GM12878 (cell line): ENCODE measurements around the gene ALG12. TPM values are rescaled to one million over a fixed set of nuclear protein-coding genes. Genes with fewer than 3 reads are reported as not detected.
A peak's percentile ranks its signal among the peaks of the same experiment; 100 is the strongest.

ENCODE experiments used
- BACH1 ChIP-seq: fragments of 450-650 bp; IDR thresholded peaks from 2 replicates; pipeline ENCODE4 v1.6.1; 2017; ENCODE audit warnings: mild to moderate bottlenecking, borderline replicate concordance
- CHD2 ChIP-seq: IDR thresholded peaks from 2 replicates; pipeline ENCODE4 v1.6.1; 2011; ENCODE audit warnings: low read depth, low read length, improper control_type of control experiment, borderline replicate concordance
- CHD4 ChIP-seq: fragments of 200-600 bp; sonication (generic); IDR thresholded peaks from 2 replicates; pipeline ENCODE4 v1.6.1; 2016; ENCODE audit warnings: mild to moderate bottlenecking
- CREB1 ChIP-seq: IDR thresholded peaks from 2 replicates; pipeline ENCODE4 v1.6.1; 2012; ENCODE audit warnings: low read depth, mild to moderate bottlenecking, inconsistent platforms
- CUX1 ChIP-seq: IDR thresholded peaks from 2 replicates; pipeline ENCODE4 v1.6.1; 2012; ENCODE audit warnings: improper control_type of control experiment, low read depth, low read length; ENCODE audit not compliant: insufficient replicate concordance
- DPF2 ChIP-seq: fragments of 450-650 bp; IDR thresholded peaks from 2 replicates; pipeline ENCODE4 v1.6.1; 2017; ENCODE audit warnings: mild to moderate bottlenecking
- EGR1 ChIP-seq, 2 experiments: IDR thresholded peaks; 1 replicate in 1 of 2; 2 replicates in 1 of 2; pipeline ENCODE4 v1.6.1; 2011 to 2012; ENCODE audit warnings: low read depth in 2 of 2, low read length in 2 of 2, borderline replicate concordance in 1 of 2, mild to moderate bottlenecking in 1 of 2, moderate library complexity in 1 of 2
- HDGF ChIP-seq: fragments of 450-650 bp; IDR thresholded peaks from 2 replicates; pipeline ENCODE4 v1.6.1; 2016; ENCODE audit warnings: antibody characterized with exemption
- IKZF1 ChIP-seq: fragments of 450-650 bp; conservative IDR thresholded peaks from 2 replicates; pipeline ENCODE4 v1.6.1; 2017; ENCODE audit warnings: antibody characterized with exemption, mild to moderate bottlenecking
- MXI1 ChIP-seq: fragments of 150-350 bp; IDR thresholded peaks from 2 replicates; pipeline ENCODE4 v1.6.1; 2011; ENCODE audit warnings: low read depth, mild to moderate bottlenecking, inconsistent platforms, low read length, improper control_type of control experiment
- NR2C1 ChIP-seq: fragments of 450-650 bp; IDR thresholded peaks from 2 replicates; pipeline ENCODE4 v1.6.1; 2017; ENCODE audit warnings: antibody characterized with exemption, mild to moderate bottlenecking, moderate library complexity
- PAX8 ChIP-seq: fragments of 450-650 bp; IDR thresholded peaks from 2 replicates; pipeline ENCODE4 v1.6.1; 2017; ENCODE audit warnings: mild to moderate bottlenecking, moderate library complexity
- POLR2AphosphoS2 ChIP-seq: IDR thresholded peaks from 2 replicates; pipeline ENCODE4 v1.6.1; 2011; ENCODE audit warnings: low read depth, mild to moderate bottlenecking, low read length, improper control_type of control experiment, moderate library complexity
- POLR2AphosphoS5 ChIP-seq: IDR thresholded peaks from 2 replicates; pipeline ENCODE4 v1.6.1; 2011; ENCODE audit warnings: mild to moderate bottlenecking, low read length, inconsistent platforms
- RUNX3 ChIP-seq: IDR thresholded peaks from 2 replicates; pipeline ENCODE4 v1.6.1; 2012; ENCODE audit warnings: low read length, inconsistent platforms
- TARDBP ChIP-seq: IDR thresholded peaks from 2 replicates; pipeline ENCODE4 v1.6.1; 2016; ENCODE audit warnings: borderline replicate concordance
- TCF12 ChIP-seq: IDR thresholded peaks from 2 replicates; pipeline ENCODE4 v1.6.1; 2011; ENCODE audit warnings: low read depth, mild to moderate bottlenecking, low read length
- USF2 ChIP-seq: IDR thresholded peaks from 2 replicates; pipeline ENCODE4 v1.6.1; 2011; ENCODE audit warnings: low read depth, low read length, improper control_type of control experiment, borderline replicate concordance
- ZNF207 ChIP-seq: fragments of 450-650 bp; IDR thresholded peaks from 2 replicates; pipeline ENCODE4 v1.6.1; 2014; ENCODE audit warnings: antibody characterized with exemption, mild to moderate bottlenecking, borderline replicate concordance
- polyA plus RNA-seq, 11 experiments: library from polyadenylated mRNA; depleted of rRNA in 4 of 11; unstranded in 6 of 11; stranded (reverse) in 5 of 11; fragments of >200 nt; fragmentation: Nextera tagmentation in 4 of 11; fragmentation: Illumina TruSeq in 1 of 11; extraction: Ambion mirVana in 4 of 11; extraction: Trizol in 1 of 11; gene quantifications; 1 replicate in 1 of 11; 2 replicates in 10 of 11; pipeline versions ENCODE4 v1.2.1 to v1.2.3, GENCODE V29; 2011 to 2016; ENCODE audit warnings: inconsistent platforms in 2 of 11, missing spikeins in 2 of 11, low read depth in 1 of 11
- total RNA-seq, 4 experiments: library from RNA; depleted of rRNA in 3 of 4; stranded (reverse); fragments of >200 nt in 3 of 4; fragmentation: Illumina TruSeq in 1 of 4; extraction: Trizol in 1 of 4; gene quantifications; 2 replicates each; pipeline versions ENCODE4 v1.2.1 to v1.2.3, GENCODE V29; 2013 to 2021
- TF ChIP-seq, protein P1 (sequence below): fragments of 450-650 bp; IDR thresholded peaks from 2 replicates; pipeline ENCODE4 v1.6.1; 2017; ENCODE audit warnings: mild to moderate bottlenecking, moderate library complexity

Gene ALG12
- total and polyA plus RNA-seq, 10 of the 15 experiments (the other 5 are each of a cell fraction or from before 2014, with no cell fraction given), result 0.22 to 23.4 (median 6.6) TPM

DNA sequence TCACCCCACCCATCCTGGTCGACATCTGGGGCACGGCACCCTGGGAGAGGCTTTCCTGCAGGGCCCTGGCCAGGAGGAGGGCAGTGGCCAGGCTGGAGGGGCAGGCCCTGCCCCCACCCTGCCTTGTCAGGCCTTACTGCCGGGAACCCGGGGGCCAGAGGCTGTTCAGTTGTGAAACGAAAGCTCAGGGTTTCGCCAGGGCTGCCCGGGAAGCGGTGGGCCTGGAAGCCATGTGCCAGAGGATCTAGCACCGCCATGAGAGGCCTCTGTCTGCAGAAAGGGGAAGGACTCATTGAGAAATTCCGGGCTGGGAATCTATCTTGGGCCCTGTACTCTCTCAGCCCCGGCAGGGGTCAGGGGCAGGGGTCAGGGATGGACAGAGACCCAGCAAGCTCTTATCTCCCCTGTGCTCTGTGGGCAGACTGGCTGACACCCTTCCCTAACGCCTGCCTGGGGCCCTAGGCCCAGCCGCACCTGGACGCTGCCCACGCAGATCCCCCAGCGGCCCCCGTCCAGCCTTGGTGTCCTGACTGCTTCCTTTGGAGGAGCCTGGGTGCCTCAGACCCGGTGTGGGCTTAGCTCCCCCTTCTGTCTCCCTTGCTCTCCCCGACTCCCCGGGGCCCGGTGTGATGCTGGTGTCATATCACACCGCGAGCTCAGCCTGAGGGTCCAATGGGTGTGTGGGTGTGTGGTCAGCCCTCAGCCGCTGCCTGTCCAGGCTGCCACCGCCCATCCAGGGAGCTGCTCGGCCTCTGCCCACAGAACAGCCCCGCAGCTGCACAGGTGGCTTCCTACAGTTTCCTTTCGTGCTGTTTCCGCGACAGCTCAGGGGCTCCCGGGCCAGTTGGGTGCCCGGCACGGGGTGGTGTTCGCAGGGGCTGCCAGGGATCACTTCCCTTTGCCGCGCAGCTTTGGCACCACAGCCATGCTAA lies 48.8 kb upstream of the ALG12 start (continued):
- TF ChIP-seq, protein P1, sequence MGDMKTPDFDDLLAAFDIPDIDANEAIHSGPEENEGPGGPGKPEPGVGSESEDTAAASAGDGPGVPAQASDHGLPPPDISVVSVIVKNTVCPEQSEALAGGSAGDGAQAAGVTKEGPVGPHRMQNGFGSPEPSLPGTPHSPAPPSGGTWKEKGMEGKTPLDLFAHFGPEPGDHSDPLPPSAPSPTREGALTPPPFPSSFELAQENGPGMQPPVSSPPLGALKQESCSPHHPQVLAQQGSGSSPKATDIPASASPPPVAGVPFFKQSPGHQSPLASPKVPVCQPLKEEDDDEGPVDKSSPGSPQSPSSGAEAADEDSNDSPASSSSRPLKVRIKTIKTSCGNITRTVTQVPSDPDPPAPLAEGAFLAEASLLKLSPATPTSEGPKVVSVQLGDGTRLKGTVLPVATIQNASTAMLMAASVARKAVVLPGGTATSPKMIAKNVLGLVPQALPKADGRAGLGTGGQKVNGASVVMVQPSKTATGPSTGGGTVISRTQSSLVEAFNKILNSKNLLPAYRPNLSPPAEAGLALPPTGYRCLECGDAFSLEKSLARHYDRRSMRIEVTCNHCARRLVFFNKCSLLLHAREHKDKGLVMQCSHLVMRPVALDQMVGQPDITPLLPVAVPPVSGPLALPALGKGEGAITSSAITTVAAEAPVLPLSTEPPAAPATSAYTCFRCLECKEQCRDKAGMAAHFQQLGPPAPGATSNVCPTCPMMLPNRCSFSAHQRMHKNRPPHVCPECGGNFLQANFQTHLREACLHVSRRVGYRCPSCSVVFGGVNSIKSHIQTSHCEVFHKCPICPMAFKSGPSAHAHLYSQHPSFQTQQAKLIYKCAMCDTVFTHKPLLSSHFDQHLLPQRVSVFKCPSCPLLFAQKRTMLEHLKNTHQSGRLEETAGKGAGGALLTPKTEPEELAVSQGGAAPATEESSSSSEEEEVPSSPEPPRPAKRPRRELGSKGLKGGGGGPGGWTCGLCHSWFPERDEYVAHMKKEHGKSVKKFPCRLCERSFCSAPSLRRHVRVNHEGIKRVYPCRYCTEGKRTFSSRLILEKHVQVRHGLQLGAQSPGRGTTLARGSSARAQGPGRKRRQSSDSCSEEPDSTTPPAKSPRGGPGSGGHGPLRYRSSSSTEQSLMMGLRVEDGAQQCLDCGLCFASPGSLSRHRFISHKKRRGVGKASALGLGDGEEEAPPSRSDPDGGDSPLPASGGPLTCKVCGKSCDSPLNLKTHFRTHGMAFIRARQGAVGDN, result no peak
- no peak for TF ChIP-seq PAX8
- TF ChIP-seq HDGF, result 0 out of 2 replicates have a peak, but pooled peaks have one; percentile 30
- no peak for TF ChIP-seq MXI1
- TF ChIP-seq USF2, result no peak
- TF ChIP-seq CHD4, result no peak
- TF ChIP-seq EGR1 (IDR thresholded peaks at IDR 0.05; ENCODE audit: borderline replicate concordance in 1 of 2, low read depth in 2 of 2, low read length in 2 of 2), result 0 out of 3 replicates have a peak, but pooled peaks of 1 of the 2 experiments have one; percentile 1
- peak; percentile 23; the same call in 1 of the 2 replicates for TF ChIP-seq RUNX3
- TF ChIP-seq TCF12, result 0 out of 2 replicates have a peak, but pooled peaks have one; percentile 22
- no peak for TF ChIP-seq CREB1
- no peak for TF ChIP-seq ZNF207
- 0 out of 2 replicates have a peak, but pooled peaks have one; percentile 46 for TF ChIP-seq POLR2AphosphoS2
- peak; percentile 63; the same call in 1 of the 2 replicates for TF ChIP-seq IKZF1
- TF ChIP-seq CHD2, result no peak
- TF ChIP-seq POLR2AphosphoS5, result peak; percentile 29; the same call in 1 of the 2 replicates
- TF ChIP-seq BACH1, result no peak
- peak; percentile 51; the same call in 1 of the 2 replicates for TF ChIP-seq DPF2
- TF ChIP-seq TARDBP, result no peak
- TF ChIP-seq NR2C1, result no peak
- no peak for TF ChIP-seq CUX1
